Activated CD4-positive, alpha-beta T cell treated with anti-CD3 and anti-CD28 coated beads for 36 hours (primary cell): ENCODE measurements around the gene CTXN2. TPM values are rescaled to one million over a fixed set of nuclear protein-coding genes. Genes with fewer than 3 reads are reported as not detected.

Experiments used
- ATAC-seq: fragments of 200-7000 bp; cut with Tn5 transposase; one replicate; pipeline ENCODE4 v1.10.0; 2021; ENCODE audit warnings: mild to moderate bottlenecking, moderate library complexity
- CTCF ChIA-PET: fragments of 350-600 bp; sonication (Branson Sonifier 250); formaldehyde crosslinking; loops from one replicate; lab custom pipeline; 2021; ENCODE audit warnings: antibody characterized with exemption; lab: Charles Lee
- POLR2A ChIA-PET: fragments of 350-600 bp; sonication (Branson Sonifier 250); formaldehyde crosslinking; loops from one replicate; lab custom pipeline; 2021; ENCODE audit warnings: antibody characterized with exemption, inconsistent platforms; lab: Charles Lee
- DNase-seq: peaks from one replicate; pipeline ENCODE4 v3.0.0-alpha.2; 2020
- H3K27ac Mint-ChIP-seq: one replicate; pipeline ENCODE4 v1.8.0; 2021; ENCODE audit warnings: mixed read lengths
- H3K27me3 Mint-ChIP-seq: one replicate; pipeline ENCODE4 v1.8.0; 2021; ENCODE audit warnings: mixed read lengths
- H3K36me3 Mint-ChIP-seq: one replicate; pipeline ENCODE4 v1.8.0; 2021; ENCODE audit warnings: low read depth, mixed read lengths
- H3K4me1 Mint-ChIP-seq: one replicate; pipeline ENCODE4 v1.8.0; 2021; ENCODE audit warnings: mixed read lengths
- H3K4me3 Mint-ChIP-seq: one replicate; pipeline ENCODE4 v1.8.0; 2021; ENCODE audit warnings: mild to moderate bottlenecking, moderate library complexity, mixed read lengths
- H3K9me3 Mint-ChIP-seq: one replicate; pipeline ENCODE4 v1.8.0; 2021; ENCODE audit warnings: low read depth, mixed read lengths
- intact Hi-C, 2 experiments: fragments of 100-400 bp; cut with DNase I in 1 of 2; cut with micrococcal nuclease in 1 of 2; formaldehyde crosslinking; loops; one replicate each; pipeline versions ENCODE4 v1.14.2 to v1.15.1; 2022 to 2024; cut with DNase I, micrococcal nuclease
- total RNA-seq, 2 experiments: library from RNA; stranded (reverse); gene quantifications; one replicate each; pipeline ENCODE4 v1.2.3, GENCODE V29; 2021

CTXN2 gene
- total RNA-seq: under 1 TPM in 1 of 2 experiments, not detected in 1; 0.05 TPM

DNA sequence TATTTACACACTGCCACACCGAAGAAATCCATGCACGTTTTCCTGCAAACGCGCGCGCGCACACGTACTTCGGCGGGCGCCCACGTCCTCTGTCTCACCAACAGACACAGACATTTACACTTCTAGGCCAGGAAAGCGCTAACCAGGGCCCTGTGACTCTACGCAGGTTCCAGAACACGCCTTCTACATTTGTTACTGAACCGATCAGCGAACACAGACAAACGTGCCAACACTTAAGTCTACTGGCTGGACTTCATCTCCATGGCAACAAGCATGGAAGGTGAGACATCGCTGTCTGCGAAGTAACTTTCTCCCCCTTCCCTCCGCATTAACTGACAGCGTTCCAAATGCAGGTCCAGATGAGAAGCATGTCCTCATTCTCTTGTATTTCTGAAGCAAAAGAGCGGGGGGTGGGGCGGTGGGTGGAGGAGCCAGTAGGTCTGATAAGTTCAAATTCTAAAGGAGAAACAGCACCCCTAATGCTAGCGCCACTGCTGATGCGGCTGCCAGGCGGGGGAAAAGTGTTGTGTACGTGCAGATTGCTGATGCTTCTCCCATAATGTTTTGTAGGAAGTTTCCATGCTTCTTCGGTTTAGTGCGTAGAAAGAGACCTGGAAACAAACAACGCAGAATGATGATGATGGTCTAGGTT lies at the start of gene CTXN2:
CTXN2 (plus strand) TSS at position 92 of the 652 bp plus-strand sequence. CDS start 9,636 bp downstream, outside the sequence.
- H3K4me1 Mint-ChIP-seq: peaks cover 6% of the 10 kb centered on the region
- peaks cover 41% of the 10 kb centered on the region for H3K27me3 Mint-ChIP-seq
- no peak within 1 kb of the TSS for H3K27ac Mint-ChIP-seq
- H3K4me3 Mint-ChIP-seq: peak within 1 kb of the TSS; percentile 4
- no peak for ATAC-seq
- POLR2A ChIA-PET: no interaction called here
- no peaks in the 10 kb centered on the region for H3K36me3 Mint-ChIP-seq
- CTCF ChIA-PET: no interaction called here
- intact Hi-C loops: no loop called here
- DNase-seq: no peak
- H3K9me3 Mint-ChIP-seq: no peaks in the 10 kb centered on the region

DNA sequence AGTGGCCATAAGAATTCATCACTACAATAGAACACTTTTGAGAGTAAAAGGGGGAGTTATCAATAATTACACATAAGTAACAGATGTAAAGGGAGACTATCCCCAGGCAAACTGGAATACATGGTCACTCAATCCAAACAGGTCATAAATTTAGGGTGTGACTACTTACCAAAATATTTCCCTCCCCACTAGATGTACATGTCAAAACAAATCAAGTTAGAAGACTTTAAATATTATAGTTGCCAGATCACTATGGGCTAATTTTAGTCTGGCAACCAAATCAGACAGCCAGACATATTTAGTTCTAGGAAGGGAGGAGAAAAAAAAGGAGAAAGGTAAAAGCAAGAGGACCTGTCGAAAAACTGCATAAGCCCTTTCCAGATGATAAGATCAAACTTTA lies 47.6 kb upstream of the CTXN2 start:
- H3K4me3 Mint-ChIP-seq: no peak overlapping the region
- ATAC-seq: no peak
- peaks cover 12% of the 10 kb centered on the region for H3K36me3 Mint-ChIP-seq
- H3K27ac Mint-ChIP-seq: no peak overlapping the region
- ChIA-PET CTCF (no interaction called here), POLR2A (no interaction called here)
- intact Hi-C loops: no loop called here
- H3K27me3 Mint-ChIP-seq: no peaks in the 10 kb centered on the region
- DNase-seq: no peak
- H3K4me1 Mint-ChIP-seq: peaks cover 3% of the 10 kb centered on the region
- H3K9me3 Mint-ChIP-seq: no peaks in the 10 kb centered on the region

DNA sequence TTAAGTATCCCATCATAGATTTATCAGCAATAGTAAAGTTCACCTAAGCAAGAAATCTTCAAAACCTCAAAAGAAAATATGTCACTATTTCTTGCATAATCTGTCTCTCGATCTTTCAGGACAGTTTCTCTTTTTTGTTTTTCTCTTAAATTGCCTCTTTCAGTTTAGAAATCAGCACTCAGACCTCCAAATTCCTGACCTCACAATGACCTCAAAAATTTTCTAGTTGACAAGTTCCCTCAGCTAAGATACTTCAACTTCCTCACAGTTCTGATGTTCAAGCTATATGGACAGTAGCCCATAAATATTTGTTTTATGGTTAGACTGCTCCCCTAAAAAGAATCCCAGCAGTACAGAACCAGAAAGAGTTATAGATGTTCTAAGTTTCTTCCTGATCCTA lies 46.6 kb upstream of the CTXN2 start:
- Mint-ChIP-seq H3K9me3 (no peaks in the 10 kb centered on the region), H3K27ac (no peak overlapping the region), H3K4me3 (no peak overlapping the region), H3K27me3 (no peaks in the 10 kb centered on the region), H3K4me1 (peaks cover 3% of the 10 kb centered on the region), H3K36me3 (peaks cover 16% of the 10 kb centered on the region)
- DNase-seq (no peak), ATAC-seq (no peak)
- POLR2A ChIA-PET: no interaction called here
- intact Hi-C loops: loop anchor here in 1 of 2 experiments (5.0 kb wide), 1 partner anchor 52 kb away; no protein-coding TSS in a partner anchor
- CTCF ChIA-PET: no interaction called here

DNA sequence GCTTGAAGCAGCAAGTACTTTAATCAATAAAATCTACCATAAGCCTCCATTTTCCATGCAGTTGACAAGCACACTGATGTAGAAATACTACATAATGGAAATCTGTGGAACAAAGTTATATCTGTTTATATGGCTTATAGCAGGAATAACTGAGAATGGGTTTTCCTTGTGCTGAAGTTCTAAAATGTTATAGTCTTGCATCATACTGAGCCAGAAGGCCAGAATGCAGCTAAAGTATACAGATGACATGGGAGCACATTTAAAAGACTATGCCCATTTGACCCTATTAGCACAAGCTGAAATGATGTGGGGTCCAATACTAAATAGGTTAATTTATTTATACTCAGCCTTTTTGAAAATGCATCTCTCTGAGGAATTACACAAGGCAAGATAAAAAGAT lies 45.5 kb upstream of the CTXN2 start:
- Mint-ChIP-seq H3K4me1 (peaks cover 3% of the 10 kb centered on the region), H3K36me3 (peaks cover 16% of the 10 kb centered on the region), H3K27me3 (no peaks in the 10 kb centered on the region), H3K9me3 (no peaks in the 10 kb centered on the region), H3K27ac (no peak overlapping the region), H3K4me3 (no peak overlapping the region)
- ChIA-PET CTCF (no interaction called here), POLR2A (no interaction called here)
- no peak for DNase-seq
- ATAC-seq: no peak
- intact Hi-C loops: loop anchor here in 1 of 2 experiments (5.0 kb wide), 1 partner anchor 51 kb away; no protein-coding TSS in a partner anchor

DNA sequence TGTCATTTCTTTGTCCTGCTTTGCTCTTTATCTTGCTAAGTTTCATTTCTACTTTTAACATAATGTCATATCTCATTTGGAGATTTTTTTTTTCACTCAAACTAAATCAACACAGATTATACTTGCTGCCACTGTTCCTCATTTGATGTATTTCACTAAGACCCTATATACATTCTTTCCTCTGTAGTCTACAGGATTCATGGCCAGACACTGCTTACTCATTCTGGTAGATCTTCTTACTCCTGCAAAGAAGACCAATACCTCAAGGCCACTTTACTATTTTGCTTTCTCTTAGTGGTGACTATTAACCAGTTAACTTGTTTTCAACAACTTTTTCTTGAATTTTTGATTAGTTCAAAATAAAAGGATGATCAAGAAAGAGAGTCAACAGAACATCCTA lies 44.1 kb upstream of the CTXN2 start:
- no peak overlapping the region for H3K4me3 Mint-ChIP-seq
- H3K27ac Mint-ChIP-seq: no peak overlapping the region
- H3K27me3 Mint-ChIP-seq: no peaks in the 10 kb centered on the region
- peaks cover 3% of the 10 kb centered on the region for H3K4me1 Mint-ChIP-seq
- no peaks in the 10 kb centered on the region for H3K9me3 Mint-ChIP-seq
- ATAC-seq (no peak), DNase-seq (no peak)
- peaks cover 20% of the 10 kb centered on the region for H3K36me3 Mint-ChIP-seq
- intact Hi-C loops: loop anchor here in 1 of 2 experiments (5.0 kb wide), 1 partner anchor 50 kb away; no protein-coding TSS in a partner anchor
- POLR2A ChIA-PET: no interaction called here
- CTCF ChIA-PET: no interaction called here

DNA sequence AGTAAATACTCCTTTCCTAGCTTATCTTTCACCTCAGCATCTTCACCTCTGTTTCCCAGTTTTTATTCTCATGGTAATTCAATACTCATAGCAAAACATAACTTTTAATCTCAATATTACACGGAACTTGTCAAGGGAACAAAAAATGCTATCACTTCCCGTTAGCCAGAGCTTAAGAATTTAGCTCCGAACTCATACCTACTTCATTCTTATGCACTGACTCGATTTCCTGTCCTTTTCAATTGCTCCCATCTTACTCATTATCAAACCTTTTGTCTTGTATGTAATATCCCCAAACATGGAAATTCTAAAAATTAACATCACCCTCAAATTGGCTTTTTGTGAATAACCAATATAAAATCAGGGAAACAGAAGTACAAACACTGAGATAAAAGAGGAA lies 41.6 kb upstream of the CTXN2 start:
- no peaks in the 10 kb centered on the region for H3K9me3 Mint-ChIP-seq
- H3K27ac Mint-ChIP-seq: no peak overlapping the region
- H3K4me3 Mint-ChIP-seq: no peak overlapping the region
- ATAC-seq (no peak), DNase-seq (no peak)
- intact Hi-C loops: loop anchor here in 1 of 2 experiments (5.0 kb wide), 1 partner anchor 47 kb away; no protein-coding TSS in a partner anchor
- H3K4me1 Mint-ChIP-seq: peaks cover 2% of the 10 kb centered on the region
- POLR2A ChIA-PET: no interaction called here
- H3K27me3 Mint-ChIP-seq: no peaks in the 10 kb centered on the region
- CTCF ChIA-PET: interaction anchor here (1.0 kb wide), 1 partner anchor 22 kb away, joined by 3 read pairs; no protein-coding TSS in a partner anchor
- H3K36me3 Mint-ChIP-seq: peaks cover 20% of the 10 kb centered on the region

DNA sequence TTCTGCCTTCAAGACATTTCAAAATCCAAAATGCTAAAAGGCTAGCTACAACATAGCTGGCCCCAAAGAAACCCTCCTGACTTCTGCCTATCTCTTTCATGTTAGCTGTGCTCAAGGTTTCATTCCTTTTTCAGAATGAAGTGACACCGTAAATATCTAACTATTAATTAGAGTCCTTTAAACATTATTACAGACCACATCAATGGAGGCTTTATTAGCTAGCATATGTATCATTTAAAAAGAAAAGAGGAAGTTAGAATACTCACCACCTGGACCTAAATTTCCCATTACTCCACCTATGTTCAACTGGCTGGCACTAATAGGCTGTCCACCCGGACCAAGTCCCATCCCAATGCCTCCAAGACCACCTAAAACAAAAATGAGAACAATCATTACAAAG lies 37.9 kb upstream of the CTXN2 start:
- intact Hi-C loops: no loop called here
- ATAC-seq: no peak
- Mint-ChIP-seq H3K36me3 (peaks cover 20% of the 10 kb centered on the region), H3K9me3 (no peaks in the 10 kb centered on the region), H3K27ac (no peak overlapping the region), H3K4me1 (no peaks in the 10 kb centered on the region), H3K27me3 (no peaks in the 10 kb centered on the region), H3K4me3 (no peak overlapping the region)
- POLR2A ChIA-PET: no interaction called here
- CTCF ChIA-PET: interaction anchor here (0.6 to 1.4 kb wide), 4 partner anchors 8 to 1123 kb away, joined by 3 to 5 read pairs (median 4); no protein-coding TSS in a partner anchor
- no peak for DNase-seq

DNA sequence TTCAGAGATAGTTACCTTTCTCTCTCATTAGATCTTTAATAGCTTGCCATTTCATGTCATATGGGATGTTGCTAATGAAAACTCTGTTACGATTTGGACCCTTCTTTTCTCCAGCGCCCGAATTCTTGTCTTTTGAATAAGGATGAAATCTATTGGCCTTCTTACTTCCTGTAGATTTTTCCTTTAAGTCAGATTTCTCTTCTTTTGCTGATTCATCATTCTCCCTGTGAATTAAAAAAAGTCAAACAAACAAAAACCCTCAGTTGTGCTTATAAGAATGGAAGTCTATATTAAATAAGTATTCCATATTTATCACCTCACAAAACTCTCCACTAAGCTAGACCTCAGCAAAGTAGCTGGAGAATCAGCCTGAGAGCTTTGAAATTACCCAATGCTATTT lies 22.8 kb upstream of the CTXN2 start:
- Mint-ChIP-seq H3K4me3 (no peak overlapping the region), H3K27ac (no peak overlapping the region), H3K27me3 (no peaks in the 10 kb centered on the region), H3K4me1 (no peaks in the 10 kb centered on the region), H3K9me3 (peaks cover 7% of the 10 kb centered on the region), H3K36me3 (peaks cover 27% of the 10 kb centered on the region)
- intact Hi-C loops: no loop called here
- ATAC-seq (no peak), DNase-seq (no peak)
- ChIA-PET CTCF (no interaction called here), POLR2A (no interaction called here)

DNA sequence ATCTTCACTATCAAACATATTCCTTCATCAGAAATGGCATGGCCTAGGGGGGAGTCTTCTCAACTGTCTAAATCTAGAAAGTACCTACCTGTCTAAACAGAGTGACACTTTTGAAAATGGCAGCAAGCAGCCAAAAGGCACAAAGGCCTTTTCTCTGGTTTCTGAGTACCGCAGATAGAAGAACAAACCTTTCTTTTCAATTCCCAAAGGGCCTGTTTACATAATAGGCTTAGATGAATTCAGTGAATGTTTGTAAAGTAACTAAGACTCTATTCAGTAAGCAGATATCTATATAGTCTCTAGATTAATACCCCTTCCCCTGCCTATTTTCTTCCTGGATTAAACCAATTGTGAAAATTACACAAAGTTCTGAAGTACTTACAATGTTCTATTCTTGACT lies 20.5 kb upstream of the CTXN2 start:
- Mint-ChIP-seq H3K4me1 (peaks cover 10% of the 10 kb centered on the region), H3K9me3 (peaks cover 7% of the 10 kb centered on the region), H3K4me3 (no peak overlapping the region), H3K27me3 (no peaks in the 10 kb centered on the region), H3K36me3 (peaks cover 27% of the 10 kb centered on the region), H3K27ac (no peak overlapping the region)
- no peak for ATAC-seq
- intact Hi-C loops: no loop called here
- no peak for DNase-seq
- CTCF ChIA-PET: no interaction called here
- POLR2A ChIA-PET: no interaction called here

DNA sequence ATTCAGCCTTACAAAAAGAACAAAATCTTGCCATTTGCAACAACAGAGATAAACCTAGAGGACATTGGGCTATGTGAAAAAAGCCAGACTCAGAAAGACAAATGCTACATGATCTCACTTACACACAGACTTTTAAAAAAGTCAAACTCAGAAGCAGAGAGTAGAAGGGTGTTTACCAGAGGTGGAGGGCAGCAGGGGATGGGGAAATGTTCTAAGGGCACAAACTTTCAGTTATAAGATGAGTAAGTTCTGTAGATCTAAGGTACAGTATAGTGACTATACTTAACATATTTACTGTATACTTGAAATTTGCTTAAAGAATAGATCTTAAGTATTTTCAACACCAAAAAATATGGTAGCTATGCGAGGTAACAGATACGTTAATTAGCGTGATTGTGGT lies 16.3 kb upstream of the CTXN2 start:
- CTCF ChIA-PET: no interaction called here
- no peak for ATAC-seq
- no peak overlapping the region for H3K27ac Mint-ChIP-seq
- peaks cover 7% of the 10 kb centered on the region for H3K9me3 Mint-ChIP-seq
- no peak overlapping the region for H3K4me3 Mint-ChIP-seq
- peaks cover 10% of the 10 kb centered on the region for H3K36me3 Mint-ChIP-seq
- DNase-seq: peak; percentile 5
- H3K27me3 Mint-ChIP-seq: no peaks in the 10 kb centered on the region
- POLR2A ChIA-PET: no interaction called here
- H3K4me1 Mint-ChIP-seq: peaks cover 21% of the 10 kb centered on the region
- intact Hi-C loops: no loop called here

DNA sequence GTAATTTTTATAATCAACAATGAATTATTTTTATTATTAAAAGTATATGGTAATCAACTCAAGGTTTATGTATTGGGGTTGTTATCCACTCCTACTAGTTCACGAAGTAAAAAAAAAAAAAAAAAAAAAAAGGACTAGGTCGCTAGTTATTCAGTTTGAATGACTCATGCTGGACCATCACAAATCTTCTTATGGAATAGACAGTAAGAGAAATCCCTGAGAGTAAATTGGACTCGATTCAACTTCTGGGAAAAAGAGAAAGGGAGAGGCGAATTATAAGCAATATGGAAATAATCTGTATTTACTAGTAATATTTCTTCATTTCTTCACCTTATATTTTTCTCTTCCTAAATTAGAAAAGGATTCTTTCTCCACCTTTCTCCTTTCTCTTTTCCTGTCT lies 15.4 kb upstream of the CTXN2 start:
- no peak for ATAC-seq
- CTCF ChIA-PET: no interaction called here
- POLR2A ChIA-PET: no interaction called here

DNA sequence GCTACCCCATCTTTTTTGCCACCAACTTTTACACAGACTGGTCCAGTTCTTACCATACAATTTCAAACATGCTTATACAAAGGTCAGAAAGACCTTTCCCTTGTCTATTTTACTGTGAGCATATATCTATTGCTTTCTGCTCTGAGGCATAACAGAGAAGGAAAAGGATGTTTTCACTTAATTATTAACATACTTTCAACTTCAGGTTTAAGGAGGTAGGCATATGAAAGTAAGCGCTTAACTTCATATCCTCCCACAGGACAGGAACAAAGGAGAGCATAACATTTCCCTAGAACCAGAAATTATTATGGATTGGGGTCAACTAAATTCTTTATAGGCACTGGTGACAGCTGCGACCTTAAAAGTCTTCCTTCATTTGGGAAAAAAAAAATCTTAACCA lies 14.5 kb upstream of the CTXN2 start:
- DNase-seq: no peak
- ChIA-PET POLR2A (no interaction called here), CTCF (interaction anchor here (0.5 kb wide), 1 partner anchor 593 kb away, joined by 3 read pairs; no protein-coding TSS in a partner anchor)
- intact Hi-C loops: no loop called here
- H3K27me3 Mint-ChIP-seq: peaks cover 5% of the 10 kb centered on the region
- no peak for ATAC-seq
- peak overlapping the region; percentile 70 for H3K4me3 Mint-ChIP-seq
- peaks cover 7% of the 10 kb centered on the region for H3K9me3 Mint-ChIP-seq
- peaks cover 21% of the 10 kb centered on the region for H3K4me1 Mint-ChIP-seq
- peak overlapping the region; percentile 19 for H3K27ac Mint-ChIP-seq
- H3K36me3 Mint-ChIP-seq: peaks cover 10% of the 10 kb centered on the region

More for the DNA sequence above, 15.4 kb upstream of the CTXN2 start:
- intact Hi-C loops: no loop called here
- Mint-ChIP-seq H3K4me3 (no peak overlapping the region), H3K36me3 (peaks cover 10% of the 10 kb centered on the region), H3K4me1 (peaks cover 21% of the 10 kb centered on the region), H3K27ac (no peak overlapping the region), H3K9me3 (peaks cover 7% of the 10 kb centered on the region), H3K27me3 (peaks cover under 1% of the 10 kb centered on the region)
- no peak for DNase-seq
